KOPT-K1 (cell line): ENCODE data around the gene CLCA4.
"Not testable (repeated sequence)": the region's sequence is repeated elsewhere in the genome, so short reads cannot be mapped to it uniquely, and the experiment has no call there.

ENCODE experiments used
- H3K27ac ChIP-seq: fragments of 200-600 bp; sonication (generic); 2 replicates; pipeline ENCODE4 v1.5.1; 2016; ENCODE audit warnings: antibody characterized with exemption, mild to moderate bottlenecking, low read depth, low read length; ENCODE audit not compliant: poor library complexity, severe bottlenecking
- H3K36me3 ChIP-seq: fragments of 200-600 bp; sonication (generic); 2 replicates; pipeline ENCODE4 v1.5.1; 2017; ENCODE audit warnings: antibody characterized with exemption, mild to moderate bottlenecking, low read length, moderate library complexity; ENCODE audit not compliant: insufficient read depth
- H3K9me3 ChIP-seq: fragments of 200-600 bp; sonication (generic); 2 replicates; pipeline ENCODE4 v1.5.1; 2017; ENCODE audit warnings: antibody characterized with exemption, low read length, mild to moderate bottlenecking; ENCODE audit not compliant: insufficient read depth, poor library complexity, severe bottlenecking

Gene CLCA4

GRCh38 chr1:86546787-86547221, at the start of gene CLCA4:
Gene CLCA4, plus strand, starts transcription at chr1:86547078. Its CDS starts 42 bp downstream, at chr1:86547120.
- Histone ChIP-seq H3K36me3 (no peaks in the 10 kb centered on the region), H3K9me3 (no peaks in the 10 kb centered on the region), H3K27ac (no peak within 1 kb of the TSS)

- Histone ChIP-seq H3K27ac (no peak overlapping the region), H3K36me3 (no peaks in the 10 kb centered on the region), H3K9me3 (no peaks in the 10 kb centered on the region)
Measured at GRCh38 chr1:86498281-86498680, 48.6 kb upstream of the CLCA4 start.

GRCh38 chr1:86499987-86500593, 46.8 kb upstream of the CLCA4 start:
- no peaks in the 10 kb centered on the region for H3K36me3 ChIP-seq
- H3K9me3 ChIP-seq = no peaks in the 10 kb centered on the region
- H3K27ac ChIP-seq = no peak overlapping the region

- H3K36me3 ChIP-seq = no peaks in the 10 kb centered on the region
- no peaks in the 10 kb centered on the region for H3K9me3 ChIP-seq
- H3K27ac ChIP-seq = no peak overlapping the region
Measured at GRCh38 chr1:86500714-86501113, 46.2 kb upstream of the CLCA4 start.

GRCh38 chr1:86502125-86502646, 44.7 kb upstream of the CLCA4 start:
- not testable (repeated sequence) for H3K27ac ChIP-seq, H3K9me3 ChIP-seq, H3K36me3 ChIP-seq

GRCh38 chr1:86502721-86503405, 44.0 kb upstream of the CLCA4 start:
- Histone ChIP-seq H3K36me3 (no peaks in the 10 kb centered on the region), H3K9me3 (no peaks in the 10 kb centered on the region), H3K27ac (no peak overlapping the region)

- Histone ChIP-seq H3K27ac (no peak overlapping the region), H3K9me3 (no peaks in the 10 kb centered on the region), H3K36me3 (no peaks in the 10 kb centered on the region)
Measured at GRCh38 chr1:86503406-86504136, 43.3 kb upstream of the CLCA4 start.

GRCh38 chr1:86504137-86504479, 42.8 kb upstream of the CLCA4 start:
- H3K9me3 ChIP-seq = no peaks in the 10 kb centered on the region
- H3K36me3 ChIP-seq = no peaks in the 10 kb centered on the region
- no peak overlapping the region for H3K27ac ChIP-seq

- no peaks in the 10 kb centered on the region for H3K36me3 ChIP-seq
- no peaks in the 10 kb centered on the region for H3K9me3 ChIP-seq
- no peak overlapping the region for H3K27ac ChIP-seq
Measured at GRCh38 chr1:86504895-86505563, 41.8 kb upstream of the CLCA4 start.

GRCh38 chr1:86505564-86505902, 41.3 kb upstream of the CLCA4 start:
- Histone ChIP-seq H3K27ac (no peak overlapping the region), H3K36me3 (no peaks in the 10 kb centered on the region), H3K9me3 (no peaks in the 10 kb centered on the region)

GRCh38 chr1:86507935-86508582, 38.8 kb upstream of the CLCA4 start:
- Histone ChIP-seq H3K36me3 (no peaks in the 10 kb centered on the region), H3K27ac (no peak overlapping the region), H3K9me3 (no peaks in the 10 kb centered on the region)

GRCh38 chr1:86508583-86508969, 38.3 kb upstream of the CLCA4 start:
- Histone ChIP-seq H3K36me3 (no peaks in the 10 kb centered on the region), H3K27ac (no peak overlapping the region), H3K9me3 (no peaks in the 10 kb centered on the region)

GRCh38 chr1:86515597-86515996, 31.3 kb upstream of the CLCA4 start:
- Histone ChIP-seq H3K9me3 (no peaks in the 10 kb centered on the region), H3K27ac (no peak overlapping the region), H3K36me3 (no peaks in the 10 kb centered on the region)

GRCh38 chr1:86516335-86516734, 30.5 kb upstream of the CLCA4 start:
- Histone ChIP-seq H3K9me3 (no peaks in the 10 kb centered on the region), H3K36me3 (no peaks in the 10 kb centered on the region), H3K27ac (no peak overlapping the region)

- Histone ChIP-seq H3K36me3 (no peaks in the 10 kb centered on the region), H3K9me3 (no peaks in the 10 kb centered on the region), H3K27ac (no peak overlapping the region)
Measured at GRCh38 chr1:86517336-86517735, 29.5 kb upstream of the CLCA4 start.
